A673 (cell line): Measurements from ENCODE around the gene VTA1. TPM values are rescaled to one million over a fixed set of nuclear protein-coding genes. Genes with fewer than 3 reads are reported as not detected.

Experiments used
- BruUV-seq: library from RNA; stranded (reverse); fragments of 400-500 nt; replicated peaks from 2 replicates; lab custom pipeline; 2021; lab: Mats Ljungman, UMichigan
- CTCF ChIA-PET: fragments of 300-600 bp; sonication (Branson Sonifier 250); formaldehyde crosslinking; loops from one replicate; lab custom pipeline; 2022; ENCODE audit warnings: antibody characterized with exemption; lab: Charles Lee
- POLR2A ChIA-PET: fragments of 300-600 bp; sonication (Branson Sonifier 250); formaldehyde crosslinking; loops from one replicate; lab custom pipeline; 2022; ENCODE audit warnings: antibody characterized with exemption; ENCODE audit not compliant: low non-redundant PET; lab: Charles Lee
- DNase-seq: peaks from one replicate; pipeline ENCODE4 v3.0.0-alpha.2; 2015; ENCODE audit warnings: low spot score
- H3K27ac ChIP-seq: fragments of 200-600 bp; sonication (generic); 2 replicates; pipeline ENCODE4 v1.5.1; 2016; ENCODE audit warnings: mixed run types, low read depth, mild to moderate bottlenecking, mixed read lengths, antibody characterized with exemption, low read length; ENCODE audit not compliant: poor library complexity, severe bottlenecking
- H3K27me3 ChIP-seq: fragments of 200-600 bp; sonication (generic); replicated peaks from 2 replicates; pipeline ENCODE4 v1.6.1; 2017; ENCODE audit warnings: mixed run types, low read depth, mild to moderate bottlenecking, mixed read lengths, antibody characterized with exemption, low read length; ENCODE audit not compliant: insufficient read depth, poor library complexity
- H3K36me3 ChIP-seq: fragments of 200-600 bp; sonication (generic); 2 replicates; pipeline ENCODE4 v1.6.1; 2016; ENCODE audit warnings: mixed run types, mild to moderate bottlenecking, mixed read lengths, antibody characterized with exemption, low read length; ENCODE audit not compliant: insufficient read depth, poor library complexity, severe bottlenecking
- H3K4me1 ChIP-seq: fragments of 200-600 bp; sonication (generic); 2 replicates; pipeline ENCODE4 v1.6.1; 2017; ENCODE audit warnings: mixed run types, mild to moderate bottlenecking, mixed read lengths, antibody characterized with exemption, low read length; ENCODE audit not compliant: insufficient read depth, poor library complexity, severe bottlenecking
- H3K4me3 ChIP-seq: fragments of 200-600 bp; sonication (generic); 2 replicates; pipeline ENCODE4 v1.5.1; 2016; ENCODE audit warnings: low read depth, mixed run types, mild to moderate bottlenecking, mixed read lengths, low read length; ENCODE audit not compliant: poor library complexity, severe bottlenecking
- H3K9me3 ChIP-seq: fragments of 200-600 bp; sonication (generic); 2 replicates; pipeline ENCODE4 v1.6.1; 2016; ENCODE audit warnings: mixed run types, low read depth, mild to moderate bottlenecking, mixed read lengths, antibody characterized with exemption, low read length; ENCODE audit not compliant: poor library complexity, severe bottlenecking
- CTCF ChIP-seq: fragments of 300-800, 200-600 bp; sonication (generic); conservative IDR thresholded peaks from 2 replicates; pipeline ENCODE4 v1.5.1; 2017; ENCODE audit warnings: low read depth, mild to moderate bottlenecking, antibody characterized with exemption, low read length, moderate library complexity, mixed read lengths
- EZH2 ChIP-seq: fragments of 200-600 bp; sonication (generic); IDR thresholded peaks from 2 replicates; pipeline ENCODE4 v1.6.1; 2017; ENCODE audit warnings: borderline replicate concordance, low read depth, mild to moderate bottlenecking, mixed read lengths, antibody characterized with exemption, low read length; ENCODE audit not compliant: poor library complexity, severe bottlenecking
- intact Hi-C: fragments of 100-400 bp; cut with micrococcal nuclease; formaldehyde crosslinking; loops from one replicate; pipeline ENCODE4 v1.10.0; 2022; ENCODE audit not compliant: unreplicated experiment
- total RNA-seq: library from RNA; stranded (reverse); gene quantifications from 2 replicates; pipeline ENCODE4 v1.2.3, GENCODE V29; 2021

The VTA1 gene
- total RNA-seq, 1 experiment from 2014 or later = 75.4 TPM

GRCh38 chr6:142165227-142165626, 18.2 kb downstream of the VTA1 start:
- no peak overlapping the region for H3K27ac ChIP-seq
- no TSS peak for BruUV-seq
- no peak for TF ChIP-seq CTCF
- no peak for TF ChIP-seq EZH2
- peaks cover 13% of the 10 kb centered on the region for H3K36me3 ChIP-seq
- no peaks in the 10 kb centered on the region for H3K27me3 ChIP-seq
- ChIA-PET CTCF (no interaction called here), POLR2A (interaction anchor here (0.7 kb wide), 1 partner anchor 22 kb away, joined by 3 read pairs; no protein-coding TSS in a partner anchor)
- H3K4me3 ChIP-seq = no peak overlapping the region
- DNase-seq = no peak
- intact Hi-C loops = no loop called here
- H3K9me3 ChIP-seq = no peaks in the 10 kb centered on the region
- no peaks in the 10 kb centered on the region for H3K4me1 ChIP-seq

- H3K36me3 ChIP-seq = peaks cover 23% of the 10 kb centered on the region
- BruUV-seq = no TSS peak
- no peak overlapping the region for H3K4me3 ChIP-seq
- H3K4me1 ChIP-seq = no peaks in the 10 kb centered on the region
- no peak for TF ChIP-seq CTCF
- TF ChIP-seq EZH2 = no peak
- no peaks in the 10 kb centered on the region for H3K9me3 ChIP-seq
- H3K27me3 ChIP-seq = no peaks in the 10 kb centered on the region
- no peak overlapping the region for H3K27ac ChIP-seq
- POLR2A ChIA-PET = no interaction called here
- CTCF ChIA-PET = no interaction called here
- intact Hi-C loops = no loop called here
- DNase-seq = no peak
Observed at GRCh38 chr6:142167071-142167470, 20.0 kb downstream of the VTA1 start.

GRCh38 chr6:142167486-142167885, 20.4 kb downstream of the VTA1 start:
- no peak overlapping the region for H3K4me3 ChIP-seq
- BruUV-seq = no TSS peak
- no peak for DNase-seq
- H3K36me3 ChIP-seq = peaks cover 26% of the 10 kb centered on the region
- H3K9me3 ChIP-seq = no peaks in the 10 kb centered on the region
- POLR2A ChIA-PET = no interaction called here
- no peak overlapping the region for H3K27ac ChIP-seq
- CTCF ChIA-PET = no interaction called here
- no peaks in the 10 kb centered on the region for H3K27me3 ChIP-seq
- no peaks in the 10 kb centered on the region for H3K4me1 ChIP-seq
- TF ChIP-seq CTCF = no peak
- TF ChIP-seq EZH2 = no peak
- intact Hi-C loops = no loop called here
